ENCODE measurements around the gene SULF2. TPM values are rescaled to one million over a fixed set of nuclear protein-coding genes. Genes with fewer than 3 reads are reported as not detected.
A peak's percentile ranks its signal among the peaks of the same experiment; 100 is the strongest.

SULF2 gene
- total and polyA plus RNA-seq, 2 of the 13 experiments (the other 11 are each of a cell fraction or from before 2014, with no cell fraction given): 7.2 to 50.9 TPM

- TF ChIP-seq CHD2 (IDR thresholded peaks at IDR 0.05; ENCODE audit: low read depth, low read length) (no peak), RBAK (CRISPR knock-in tag; IDR thresholded peaks at IDR 0.05) (no peak), SRY (CRISPR knock-in tag; IDR thresholded peaks at IDR 0.05) (peak; percentile 86; the same call in 1 of the 2 replicates), ZNF567 (CRISPR knock-in tag; IDR thresholded peaks at IDR 0.05; ENCODE audit: borderline replicate concordance) (no peak; the same call in none of the 2 replicates), XRCC5 (optimal IDR thresholded peaks at IDR 0.05; ENCODE audit: low read length) (peak; percentile 78), ZNF563 (CRISPR knock-in tag; IDR thresholded peaks at IDR 0.05) (no peak; the same call in 1 of the 2 replicates), ETS1 (CRISPR knock-in tag; IDR thresholded peaks at IDR 0.05) (0 out of 2 replicates have a peak, but pooled peaks have one; percentile 66), ZBTB2 (CRISPR knock-in tag; IDR thresholded peaks at IDR 0.05; ENCODE audit: low read depth) (no peak), GPN1 (CRISPR knock-in tag; IDR thresholded peaks at IDR 0.05; ENCODE audit: borderline replicate concordance) (no peak), ZBTB44 (CRISPR knock-in tag; IDR thresholded peaks at IDR 0.05) (0 out of 2 replicates have a peak, but pooled peaks have one; percentile 32), ARID2 (CRISPR knock-in tag; IDR thresholded peaks at IDR 0.05; ENCODE audit: borderline replicate concordance) (no peak), FOXO1 (CRISPR knock-in tag; IDR thresholded peaks at IDR 0.05) (peak; percentile 52; the same call in 1 of the 2 replicates), GABPA (IDR thresholded peaks at IDR 0.05; ENCODE audit: low read depth, low read length) (no peak), GABPA (CRISPR knock-in tag; IDR thresholded peaks at IDR 0.05; ENCODE audit: low read depth) (no peak), ZNF75D (CRISPR knock-in tag; IDR thresholded peaks at IDR 0.05; ENCODE audit: borderline replicate concordance) (no peak), SMARCE1 (IDR thresholded peaks at IDR 0.05; ENCODE audit: borderline replicate concordance) (no peak), ATAD3A (CRISPR knock-in tag; IDR thresholded peaks at IDR 0.05) (no peak), ZNF773 (CRISPR knock-in tag; IDR thresholded peaks at IDR 0.05; ENCODE audit: borderline replicate concordance) (no peak; the same call in 1 of the 2 replicates), NFIC (IDR thresholded peaks at IDR 0.05; ENCODE audit: low read length) (no peak), SMAD3 (CRISPR knock-in tag; IDR thresholded peaks at IDR 0.05) (peak; percentile 32; the same call in 1 of the 2 replicates)
- TF ChIP-seq, protein P1, sequence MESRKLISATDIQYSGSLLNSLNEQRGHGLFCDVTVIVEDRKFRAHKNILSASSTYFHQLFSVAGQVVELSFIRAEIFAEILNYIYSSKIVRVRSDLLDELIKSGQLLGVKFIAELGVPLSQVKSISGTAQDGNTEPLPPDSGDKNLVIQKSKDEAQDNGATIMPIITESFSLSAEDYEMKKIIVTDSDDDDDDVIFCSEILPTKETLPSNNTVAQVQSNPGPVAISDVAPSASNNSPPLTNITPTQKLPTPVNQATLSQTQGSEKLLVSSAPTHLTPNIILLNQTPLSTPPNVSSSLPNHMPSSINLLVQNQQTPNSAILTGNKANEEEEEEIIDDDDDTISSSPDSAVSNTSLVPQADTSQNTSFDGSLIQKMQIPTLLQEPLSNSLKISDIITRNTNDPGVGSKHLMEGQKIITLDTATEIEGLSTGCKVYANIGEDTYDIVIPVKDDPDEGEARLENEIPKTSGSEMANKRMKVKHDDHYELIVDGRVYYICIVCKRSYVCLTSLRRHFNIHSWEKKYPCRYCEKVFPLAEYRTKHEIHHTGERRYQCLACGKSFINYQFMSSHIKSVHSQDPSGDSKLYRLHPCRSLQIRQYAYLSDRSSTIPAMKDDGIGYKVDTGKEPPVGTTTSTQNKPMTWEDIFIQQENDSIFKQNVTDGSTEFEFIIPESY (CRISPR knock-in tag; IDR thresholded peaks at IDR 0.05): no peak
- TF ChIP-seq, protein P2, sequence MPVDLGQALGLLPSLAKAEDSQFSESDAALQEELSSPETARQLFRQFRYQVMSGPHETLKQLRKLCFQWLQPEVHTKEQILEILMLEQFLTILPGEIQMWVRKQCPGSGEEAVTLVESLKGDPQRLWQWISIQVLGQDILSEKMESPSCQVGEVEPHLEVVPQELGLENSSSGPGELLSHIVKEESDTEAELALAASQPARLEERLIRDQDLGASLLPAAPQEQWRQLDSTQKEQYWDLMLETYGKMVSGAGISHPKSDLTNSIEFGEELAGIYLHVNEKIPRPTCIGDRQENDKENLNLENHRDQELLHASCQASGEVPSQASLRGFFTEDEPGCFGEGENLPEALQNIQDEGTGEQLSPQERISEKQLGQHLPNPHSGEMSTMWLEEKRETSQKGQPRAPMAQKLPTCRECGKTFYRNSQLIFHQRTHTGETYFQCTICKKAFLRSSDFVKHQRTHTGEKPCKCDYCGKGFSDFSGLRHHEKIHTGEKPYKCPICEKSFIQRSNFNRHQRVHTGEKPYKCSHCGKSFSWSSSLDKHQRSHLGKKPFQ (CRISPR knock-in tag; IDR thresholded peaks at IDR 0.05; ENCODE audit: insufficient replicate concordance): peak; percentile 24
These were observed 828 bp upstream of the SULF2 start (continued) for GRCh38 chr20:47785854-47786764.

All from HepG2 (cell line).